WTC11 (cell line): ENCODE measurements around the gene FOXK1. TPM values are rescaled to one million over a fixed set of nuclear protein-coding genes. Genes with fewer than 3 reads are reported as not detected.

Source experiments
- ATAC-seq: fragments of 200-7000 bp; cut with Tn5 transposase; 2 replicates; pipeline ENCODE4 v1.10.0; 2021; ENCODE audit warnings: mild to moderate bottlenecking, moderate library complexity
- CTCF ChIA-PET: fragments of 300-600 bp; sonication (Branson Sonifier 250); formaldehyde crosslinking; loops from one replicate; lab custom pipeline; 2021; ENCODE audit warnings: antibody characterized with exemption; lab: Charles Lee
- POLR2A ChIA-PET: fragments of 350-600 bp; sonication (Branson Sonifier 250); formaldehyde crosslinking; loops from one replicate; lab custom pipeline; 2021; ENCODE audit warnings: antibody characterized with exemption; lab: Charles Lee
- DNase-seq: peaks from one replicate; pipeline ENCODE4 v3.0.0; 2021; ENCODE audit warnings: low spot score
- H3K27ac Mint-ChIP-seq: 2 replicates; pipeline ENCODE4 v1.8.0; 2021; ENCODE audit warnings: mixed read lengths
- H3K27me3 Mint-ChIP-seq: 2 replicates; pipeline ENCODE4 v1.8.0; 2021; ENCODE audit warnings: low read depth, mild to moderate bottlenecking, moderate library complexity, mixed read lengths
- H3K36me3 Mint-ChIP-seq: 2 replicates; pipeline ENCODE4 v1.8.0; 2021; ENCODE audit warnings: mixed read lengths
- H3K4me1 Mint-ChIP-seq: 2 replicates; pipeline ENCODE4 v1.8.0; 2022; ENCODE audit warnings: mixed read lengths
- H3K4me3 Mint-ChIP-seq: 2 replicates; pipeline ENCODE4 v1.8.0; 2021; ENCODE audit warnings: mild to moderate bottlenecking, moderate library complexity, mixed read lengths
- H3K9me3 Mint-ChIP-seq: 2 replicates; pipeline ENCODE4 v1.8.0; 2021; ENCODE audit warnings: mixed read lengths
- ATF1 ChIP-seq: sonication (generic); formaldehyde crosslinking; IDR thresholded peaks from 2 replicates; pipeline ENCODE4 v1.8.1; 2023; ENCODE audit warnings: mild to moderate bottlenecking, moderate library complexity, missing genetic modification reagents
- CREB1 ChIP-seq: sonication (generic); formaldehyde crosslinking; IDR thresholded peaks from 2 replicates; pipeline ENCODE4 v1.8.0; 2023; ENCODE audit warnings: mild to moderate bottlenecking, missing genetic modification reagents
- GTF2I ChIP-seq: fragments of 250-450 bp; sonication (Bioruptor Pico); conservative IDR thresholded peaks from 2 replicates; pipeline ENCODE4 v1.4.0; 2021; ENCODE audit warnings: mild to moderate bottlenecking
- KAT7 ChIP-seq: sonication (generic); formaldehyde crosslinking; IDR thresholded peaks from 2 replicates; pipeline ENCODE4 v1.8.1; 2023; ENCODE audit warnings: missing genetic modification reagents, mild to moderate bottlenecking, borderline replicate concordance
- NFYB ChIP-seq: sonication (generic); formaldehyde crosslinking; conservative IDR thresholded peaks from 2 replicates; pipeline ENCODE4 v1.8.0; 2022; ENCODE audit warnings: low read depth, missing genetic modification reagents
- NR3C1 ChIP-seq: sonication (generic); formaldehyde crosslinking; conservative IDR thresholded peaks from 2 replicates; pipeline ENCODE4 v1.8.1; 2023; ENCODE audit warnings: low read depth, mild to moderate bottlenecking, missing genetic modification reagents
- OVOL2 ChIP-seq: fragments of 250-450 bp; sonication (Bioruptor Pico); IDR thresholded peaks from 2 replicates; pipeline ENCODE4 v1.9.0; 2021; ENCODE audit warnings: mild to moderate bottlenecking, borderline replicate concordance
- SMAD4 ChIP-seq: sonication (generic); formaldehyde crosslinking; IDR thresholded peaks from 2 replicates; pipeline ENCODE4 v1.8.0; 2022; ENCODE audit warnings: mild to moderate bottlenecking, missing genetic modification reagents
- SOX15 ChIP-seq: fragments of 250-450 bp; sonication (Bioruptor Pico); IDR thresholded peaks from 2 replicates; pipeline ENCODE4 v1.9.0; 2021; ENCODE audit warnings: mild to moderate bottlenecking
- TCF7 ChIP-seq: sonication (generic); formaldehyde crosslinking; IDR thresholded peaks from 2 replicates; pipeline ENCODE4 v1.8.0; 2022; ENCODE audit warnings: mild to moderate bottlenecking, low read depth, missing genetic modification reagents, moderate library complexity
- ZNF232 ChIP-seq: sonication (generic); formaldehyde crosslinking; IDR thresholded peaks from 2 replicates; pipeline ENCODE4 v1.8.0; 2022; ENCODE audit warnings: mild to moderate bottlenecking, missing genetic modification reagents
- ZNF317 ChIP-seq: sonication (generic); formaldehyde crosslinking; IDR thresholded peaks from 2 replicates; pipeline ENCODE4 v1.8.1; 2023; ENCODE audit warnings: low read depth, mild to moderate bottlenecking, moderate library complexity, missing genetic modification reagents, borderline replicate concordance
- ZNF423 ChIP-seq: fragments of 250-450 bp; sonication (Bioruptor Pico); IDR thresholded peaks from 2 replicates; pipeline ENCODE4 v2.1.2; 2022; ENCODE audit warnings: mild to moderate bottlenecking, moderate library complexity
- total RNA-seq: library from RNA; stranded (reverse); gene quantifications from 3 replicates; pipeline ENCODE4 v1.2.3, GENCODE V29; 2021
- TF ChIP-seq, protein P1 (sequence below): sonication (generic); formaldehyde crosslinking; IDR thresholded peaks from 2 replicates; pipeline ENCODE4 v1.8.1; 2022; ENCODE audit warnings: mild to moderate bottlenecking, missing genetic modification reagents, moderate library complexity, borderline replicate concordance
- TF ChIP-seq, protein P2 (sequence below): sonication (generic); formaldehyde crosslinking; IDR thresholded peaks from 2 replicates; pipeline ENCODE4 v1.8.0; 2022; ENCODE audit warnings: mild to moderate bottlenecking, missing genetic modification reagents
- TF ChIP-seq, protein P3 (sequence below): sonication (generic); formaldehyde crosslinking; IDR thresholded peaks from 2 replicates; pipeline ENCODE4 v1.8.1; 2023; ENCODE audit warnings: mild to moderate bottlenecking, missing genetic modification reagents
- TF ChIP-seq, protein P4 (sequence below): fragments of 250-450 bp; sonication (Bioruptor Pico); conservative IDR thresholded peaks from 2 replicates; pipeline ENCODE4 v1.9.0; 2021; ENCODE audit warnings: mild to moderate bottlenecking
- TF ChIP-seq, protein P5 (sequence below): fragments of 250-450 bp; sonication (Bioruptor Pico); IDR thresholded peaks from 2 replicates; pipeline ENCODE4 v1.9.0; 2021; ENCODE audit warnings: mild to moderate bottlenecking
- TF ChIP-seq, protein P6 (sequence below): fragments of 250-450 bp; sonication (Bioruptor Pico); IDR thresholded peaks from 2 replicates; pipeline ENCODE4 v1.9.0; 2021; ENCODE audit warnings: mild to moderate bottlenecking

Gene FOXK1
- total RNA-seq, 1 experiment from 2014 or later, result 21.9 TPM

DNA sequence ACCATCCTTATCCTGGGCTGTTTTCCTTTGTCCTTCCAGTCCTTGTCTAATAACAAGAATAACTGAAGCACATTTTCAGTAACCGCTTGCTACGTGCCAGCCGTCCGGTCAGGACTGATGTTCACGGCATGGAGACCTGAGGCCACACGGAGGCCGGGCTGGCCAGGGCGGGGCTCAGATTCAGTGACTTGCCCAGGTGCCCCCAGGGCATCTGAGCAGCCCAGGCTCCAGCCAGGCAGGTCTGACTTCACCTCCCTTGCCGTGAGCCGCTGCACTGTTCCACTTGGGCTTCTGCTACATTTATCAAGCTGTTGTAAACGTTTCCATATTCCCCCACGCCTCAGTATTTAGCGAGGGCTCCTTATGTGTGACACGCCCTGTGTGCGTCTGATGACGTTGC is 49.7 kb downstream of the FOXK1 start (continued):
- TF ChIP-seq GTF2I, result no peak
- TF ChIP-seq NFYB (CRISPR knock-in tag), result no peak
- TF ChIP-seq, protein P1, sequence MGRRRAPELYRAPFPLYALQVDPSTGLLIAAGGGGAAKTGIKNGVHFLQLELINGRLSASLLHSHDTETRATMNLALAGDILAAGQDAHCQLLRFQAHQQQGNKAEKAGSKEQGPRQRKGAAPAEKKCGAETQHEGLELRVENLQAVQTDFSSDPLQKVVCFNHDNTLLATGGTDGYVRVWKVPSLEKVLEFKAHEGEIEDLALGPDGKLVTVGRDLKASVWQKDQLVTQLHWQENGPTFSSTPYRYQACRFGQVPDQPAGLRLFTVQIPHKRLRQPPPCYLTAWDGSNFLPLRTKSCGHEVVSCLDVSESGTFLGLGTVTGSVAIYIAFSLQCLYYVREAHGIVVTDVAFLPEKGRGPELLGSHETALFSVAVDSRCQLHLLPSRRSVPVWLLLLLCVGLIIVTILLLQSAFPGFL (CRISPR knock-in tag), result no peak
- TF ChIP-seq CREB1 (CRISPR knock-in tag), result no peak
- TF ChIP-seq TCF7 (CRISPR knock-in tag), result no peak
- no peak for TF ChIP-seq NR3C1 (CRISPR knock-in tag)
- TF ChIP-seq KAT7 (CRISPR knock-in tag), result no peak
- TF ChIP-seq ATF1 (CRISPR knock-in tag), result no peak

DNA sequence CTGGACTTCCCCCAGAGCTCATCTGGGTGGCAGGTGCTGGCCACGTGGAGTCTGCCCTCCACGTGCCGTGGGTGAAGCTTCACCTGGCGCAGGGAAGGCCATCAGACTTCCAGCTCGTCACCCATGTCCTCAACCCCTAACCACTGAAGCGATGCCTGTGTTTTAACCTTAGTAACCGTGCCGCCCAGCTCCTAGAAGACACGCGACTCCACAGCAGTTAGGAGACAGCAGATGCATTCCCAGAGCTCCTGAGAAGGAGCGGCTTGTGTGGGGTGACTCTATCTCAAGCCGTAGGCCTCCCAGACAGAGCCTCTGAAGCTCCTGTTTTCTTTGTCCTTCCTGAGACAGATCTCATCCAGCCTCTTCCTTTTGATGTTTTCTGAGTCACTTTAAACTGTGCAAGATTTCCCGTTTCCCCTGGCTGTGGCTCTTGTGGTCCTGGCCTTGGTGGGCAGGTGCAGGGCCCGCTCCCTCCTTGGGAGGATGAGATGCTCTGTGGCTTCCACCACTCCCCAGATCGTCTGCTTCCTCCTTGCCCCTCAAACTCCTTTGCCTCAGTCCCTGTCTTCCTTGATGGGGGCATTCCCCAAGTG is 51.9 kb downstream of the FOXK1 start:
- H3K27ac Mint-ChIP-seq, result no peak overlapping the region
- peaks cover 9% of the 10 kb centered on the region for H3K4me1 Mint-ChIP-seq
- TF ChIP-seq ZNF232 (CRISPR knock-in tag) (no peak), ZNF423 (no peak), SOX15 (CRISPR knock-in tag) (no peak), SMAD4 (no peak), OVOL2 (CRISPR knock-in tag) (no peak), ZNF317 (no peak)
- TF ChIP-seq, protein P2, sequence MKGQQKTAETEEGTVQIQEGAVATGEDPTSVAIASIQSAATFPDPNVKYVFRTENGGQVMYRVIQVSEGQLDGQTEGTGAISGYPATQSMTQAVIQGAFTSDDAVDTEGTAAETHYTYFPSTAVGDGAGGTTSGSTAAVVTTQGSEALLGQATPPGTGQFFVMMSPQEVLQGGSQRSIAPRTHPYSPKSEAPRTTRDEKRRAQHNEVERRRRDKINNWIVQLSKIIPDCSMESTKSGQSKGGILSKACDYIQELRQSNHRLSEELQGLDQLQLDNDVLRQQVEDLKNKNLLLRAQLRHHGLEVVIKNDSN (CRISPR knock-in tag), result no peak
- TF ChIP-seq, protein P3, sequence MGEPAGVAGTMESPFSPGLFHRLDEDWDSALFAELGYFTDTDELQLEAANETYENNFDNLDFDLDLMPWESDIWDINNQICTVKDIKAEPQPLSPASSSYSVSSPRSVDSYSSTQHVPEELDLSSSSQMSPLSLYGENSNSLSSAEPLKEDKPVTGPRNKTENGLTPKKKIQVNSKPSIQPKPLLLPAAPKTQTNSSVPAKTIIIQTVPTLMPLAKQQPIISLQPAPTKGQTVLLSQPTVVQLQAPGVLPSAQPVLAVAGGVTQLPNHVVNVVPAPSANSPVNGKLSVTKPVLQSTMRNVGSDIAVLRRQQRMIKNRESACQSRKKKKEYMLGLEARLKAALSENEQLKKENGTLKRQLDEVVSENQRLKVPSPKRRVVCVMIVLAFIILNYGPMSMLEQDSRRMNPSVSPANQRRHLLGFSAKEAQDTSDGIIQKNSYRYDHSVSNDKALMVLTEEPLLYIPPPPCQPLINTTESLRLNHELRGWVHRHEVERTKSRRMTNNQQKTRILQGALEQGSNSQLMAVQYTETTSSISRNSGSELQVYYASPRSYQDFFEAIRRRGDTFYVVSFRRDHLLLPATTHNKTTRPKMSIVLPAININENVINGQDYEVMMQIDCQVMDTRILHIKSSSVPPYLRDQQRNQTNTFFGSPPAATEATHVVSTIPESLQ, result no peak
- TF ChIP-seq, protein P4, sequence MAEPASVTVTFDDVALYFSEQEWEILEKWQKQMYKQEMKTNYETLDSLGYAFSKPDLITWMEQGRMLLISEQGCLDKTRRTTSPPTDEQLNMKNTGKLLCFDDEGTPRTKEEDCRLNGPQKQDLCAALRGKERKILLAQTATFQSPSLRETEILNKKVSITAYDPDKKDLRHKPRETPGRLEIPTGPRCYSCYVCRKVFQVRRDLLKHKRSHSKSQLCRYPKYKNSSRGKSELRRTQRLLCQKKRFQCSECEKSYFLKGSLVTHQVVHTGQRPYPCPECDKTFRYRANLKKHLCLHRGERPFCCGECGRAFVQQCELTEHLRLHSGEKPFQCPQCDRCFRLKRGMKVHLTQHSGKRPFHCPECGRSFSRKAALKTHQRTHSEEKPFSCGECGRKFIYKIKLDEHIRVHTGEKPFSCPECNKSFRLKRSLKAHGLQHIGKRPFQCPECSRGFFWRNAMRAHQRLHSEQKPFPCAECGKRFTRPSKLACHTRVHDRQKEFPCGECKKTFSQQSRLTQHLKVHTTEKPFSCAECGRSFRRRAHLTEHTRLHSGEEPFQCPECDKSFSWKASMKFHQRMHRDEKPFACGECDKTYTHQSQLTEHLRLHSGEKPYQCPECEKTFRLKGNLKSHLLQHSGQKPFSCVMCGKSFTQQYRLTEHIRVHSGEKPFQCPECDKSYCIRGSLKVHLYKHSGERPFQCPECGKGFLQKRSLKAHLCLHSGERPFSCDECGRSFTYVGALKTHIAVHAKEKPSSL (CRISPR knock-in tag), result no peak
- TF ChIP-seq, protein P5, sequence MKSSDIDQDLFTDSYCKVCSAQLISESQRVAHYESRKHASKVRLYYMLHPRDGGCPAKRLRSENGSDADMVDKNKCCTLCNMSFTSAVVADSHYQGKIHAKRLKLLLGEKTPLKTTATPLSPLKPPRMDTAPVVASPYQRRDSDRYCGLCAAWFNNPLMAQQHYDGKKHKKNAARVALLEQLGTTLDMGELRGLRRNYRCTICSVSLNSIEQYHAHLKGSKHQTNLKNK (CRISPR knock-in tag), result no peak
- TF ChIP-seq, protein P6, sequence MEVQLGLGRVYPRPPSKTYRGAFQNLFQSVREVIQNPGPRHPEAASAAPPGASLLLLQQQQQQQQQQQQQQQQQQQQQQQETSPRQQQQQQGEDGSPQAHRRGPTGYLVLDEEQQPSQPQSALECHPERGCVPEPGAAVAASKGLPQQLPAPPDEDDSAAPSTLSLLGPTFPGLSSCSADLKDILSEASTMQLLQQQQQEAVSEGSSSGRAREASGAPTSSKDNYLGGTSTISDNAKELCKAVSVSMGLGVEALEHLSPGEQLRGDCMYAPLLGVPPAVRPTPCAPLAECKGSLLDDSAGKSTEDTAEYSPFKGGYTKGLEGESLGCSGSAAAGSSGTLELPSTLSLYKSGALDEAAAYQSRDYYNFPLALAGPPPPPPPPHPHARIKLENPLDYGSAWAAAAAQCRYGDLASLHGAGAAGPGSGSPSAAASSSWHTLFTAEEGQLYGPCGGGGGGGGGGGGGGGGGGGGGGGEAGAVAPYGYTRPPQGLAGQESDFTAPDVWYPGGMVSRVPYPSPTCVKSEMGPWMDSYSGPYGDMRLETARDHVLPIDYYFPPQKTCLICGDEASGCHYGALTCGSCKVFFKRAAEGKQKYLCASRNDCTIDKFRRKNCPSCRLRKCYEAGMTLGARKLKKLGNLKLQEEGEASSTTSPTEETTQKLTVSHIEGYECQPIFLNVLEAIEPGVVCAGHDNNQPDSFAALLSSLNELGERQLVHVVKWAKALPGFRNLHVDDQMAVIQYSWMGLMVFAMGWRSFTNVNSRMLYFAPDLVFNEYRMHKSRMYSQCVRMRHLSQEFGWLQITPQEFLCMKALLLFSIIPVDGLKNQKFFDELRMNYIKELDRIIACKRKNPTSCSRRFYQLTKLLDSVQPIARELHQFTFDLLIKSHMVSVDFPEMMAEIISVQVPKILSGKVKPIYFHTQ (CRISPR knock-in tag), result no peak
- H3K4me3 Mint-ChIP-seq, result no peak overlapping the region
- CTCF ChIA-PET, result no interaction called here
- no peaks in the 10 kb centered on the region for H3K36me3 Mint-ChIP-seq
- ATAC-seq (no peak), DNase-seq (no peak)
- no peaks in the 10 kb centered on the region for H3K27me3 Mint-ChIP-seq
- no peaks in the 10 kb centered on the region for H3K9me3 Mint-ChIP-seq
- POLR2A ChIA-PET, result no interaction called here
